Stimulated activated naive CD8-positive, alpha-beta T cell treated with anti-CD3 and anti-CD28 coated beads, Interleukin-15, amount 100 ng/mL, for 72 hours (primary cell): Measurements from ENCODE around the gene ZNF407.

ENCODE experiments used
- ATAC-seq: fragments of 150-1000 bp; cut with Tn5 transposase; 2 replicates; pipeline ENCODE4 v1.10.0; 2021; ENCODE audit warnings: mild to moderate bottlenecking, moderate library complexity
- DNase-seq, 2 donors: peaks; one replicate each; pipeline ENCODE4 v3.0.0; 2021 to 2022
- H3K27ac Mint-ChIP-seq, 2 donors: one replicate each; pipeline ENCODE4 v1.8.0; 2022; ENCODE audit warnings: mild to moderate bottlenecking in 2 of 2, mixed read lengths in 2 of 2, moderate library complexity in 2 of 2
- H3K27me3 Mint-ChIP-seq: one replicate; pipeline ENCODE4 v1.8.0; 2022; ENCODE audit warnings: mixed read lengths
- H3K4me1 Mint-ChIP-seq: one replicate; pipeline ENCODE4 v1.8.0; 2022; ENCODE audit warnings: mild to moderate bottlenecking, mixed read lengths
- H3K4me3 Mint-ChIP-seq, 2 donors: one replicate each; pipeline ENCODE4 v1.8.0; 2022; ENCODE audit warnings: mild to moderate bottlenecking in 2 of 2, mixed read lengths in 2 of 2, moderate library complexity in 1 of 2
- H3K9me3 Mint-ChIP-seq, 2 donors: one replicate each; pipeline ENCODE4 v1.8.0; 2022; ENCODE audit warnings: mixed read lengths in 2 of 2

ZNF407 gene

DNA sequence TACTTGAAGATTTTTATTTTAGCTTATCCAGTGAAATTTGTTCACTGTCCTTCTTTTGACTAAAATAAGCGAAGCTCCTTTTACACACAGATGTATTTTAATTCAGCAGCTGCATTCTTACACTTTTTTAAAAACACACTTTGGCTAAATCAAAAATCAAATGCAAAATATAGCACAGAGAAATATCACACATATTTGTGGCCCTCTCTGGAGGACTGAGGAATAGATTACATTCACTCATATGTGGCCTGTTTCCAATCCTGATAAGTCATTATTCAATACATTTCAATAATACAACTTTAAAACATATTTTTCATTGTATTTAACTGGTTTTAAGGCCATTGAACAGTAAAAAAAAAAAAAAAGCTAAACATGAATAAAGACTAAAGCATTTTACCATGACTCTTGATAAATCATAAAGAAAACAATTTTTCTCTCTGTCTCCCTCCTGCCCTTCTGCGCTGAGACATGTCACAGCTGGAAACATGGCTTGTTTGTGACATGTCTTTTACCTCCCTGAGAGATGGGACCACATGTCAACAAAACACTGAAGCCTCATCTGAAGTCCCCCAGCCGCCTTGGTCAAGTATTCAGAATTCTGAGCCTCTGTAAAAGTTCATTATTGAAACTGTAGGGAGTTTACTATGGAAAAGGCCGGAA lies 221.0 kb downstream of the ZNF407 start:
- H3K4me3 Mint-ChIP-seq, result no peak overlapping the region
- DNase-seq (no peak), ATAC-seq (no peak)
- no peaks in the 10 kb centered on the region for H3K4me1 Mint-ChIP-seq
- H3K27me3 Mint-ChIP-seq, result no peaks in the 10 kb centered on the region
- H3K27ac Mint-ChIP-seq, result no peak overlapping the region
- H3K9me3 Mint-ChIP-seq, result peaks cover 4 to 7% of the 10 kb centered on the region in 2 donors

DNA sequence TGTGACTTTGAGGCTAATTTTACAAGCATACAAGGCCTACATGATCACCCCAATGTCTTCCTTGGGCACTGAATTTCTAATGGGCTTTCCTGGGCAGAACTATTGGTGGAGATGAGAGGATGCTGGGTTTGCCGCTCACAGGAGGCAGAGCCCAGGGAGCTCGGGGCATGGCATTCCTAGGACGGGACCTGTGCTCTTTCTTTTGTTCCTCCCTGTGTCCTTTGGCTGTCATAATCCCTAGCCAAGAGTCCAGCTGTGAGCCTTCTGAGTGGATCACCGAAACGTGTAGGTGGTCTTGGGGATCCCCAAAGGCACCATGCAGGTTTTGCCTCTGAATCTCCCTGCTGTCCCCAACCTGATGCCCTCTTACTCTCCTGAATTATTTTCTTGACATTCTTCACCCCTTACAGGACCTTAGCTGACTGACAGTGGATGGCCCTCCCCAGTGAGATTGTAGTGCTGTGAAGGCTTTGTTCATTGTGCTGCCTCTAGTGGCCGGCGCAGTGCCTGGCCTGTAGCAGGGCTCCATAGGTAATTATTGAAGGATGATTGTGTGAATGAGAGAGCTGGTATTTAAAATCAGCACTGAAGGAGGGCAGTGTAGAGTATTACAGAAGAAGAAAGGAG lies 221.9 kb downstream of the ZNF407 start:
- Mint-ChIP-seq H3K27me3 (no peaks in the 10 kb centered on the region), H3K27ac (no peak overlapping the region), H3K9me3 (peaks cover 4 to 7% of the 10 kb centered on the region in 2 donors), H3K4me1 (no peaks in the 10 kb centered on the region), H3K4me3 (no peak overlapping the region)
- ATAC-seq (no peak), DNase-seq (no peak)

DNA sequence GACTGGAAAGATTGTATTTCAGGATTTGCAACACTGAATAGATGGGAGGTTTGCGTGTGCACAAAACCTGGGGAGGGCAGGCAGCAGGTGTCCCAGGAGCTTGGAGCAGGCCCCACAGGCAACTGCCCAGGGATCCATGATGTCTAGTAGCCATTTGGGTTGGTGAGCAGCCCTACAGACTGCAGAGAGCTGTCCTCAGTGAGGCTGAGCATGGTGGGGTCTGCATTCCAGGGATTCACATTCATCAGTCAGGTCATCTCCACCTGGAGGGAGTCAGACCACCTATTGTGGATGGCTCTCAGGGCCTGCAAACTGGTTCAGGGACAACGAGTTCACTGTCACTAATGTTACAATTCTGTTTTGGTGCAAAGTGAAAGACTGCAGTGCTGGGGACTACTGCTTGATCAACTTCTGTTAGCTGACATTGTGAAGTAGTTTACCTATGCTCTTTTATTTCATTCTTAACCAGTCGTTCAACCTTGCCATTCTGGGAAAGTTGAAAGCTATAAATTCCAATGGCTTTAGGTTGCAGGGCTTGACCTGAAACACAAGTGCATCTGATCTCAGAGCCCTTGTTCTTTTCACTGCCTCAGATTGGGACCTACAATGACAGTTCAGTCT lies 222.6 kb downstream of the ZNF407 start:
- no peak for DNase-seq
- ATAC-seq, result no peak
- no peaks in the 10 kb centered on the region for H3K27me3 Mint-ChIP-seq
- no peak overlapping the region for H3K4me3 Mint-ChIP-seq
- H3K9me3 Mint-ChIP-seq, result peaks cover 4 to 7% of the 10 kb centered on the region in 2 donors
- H3K27ac Mint-ChIP-seq, result peak overlapping the region in 1 of 2 donors; percentile 34
- no peaks in the 10 kb centered on the region for H3K4me1 Mint-ChIP-seq

DNA sequence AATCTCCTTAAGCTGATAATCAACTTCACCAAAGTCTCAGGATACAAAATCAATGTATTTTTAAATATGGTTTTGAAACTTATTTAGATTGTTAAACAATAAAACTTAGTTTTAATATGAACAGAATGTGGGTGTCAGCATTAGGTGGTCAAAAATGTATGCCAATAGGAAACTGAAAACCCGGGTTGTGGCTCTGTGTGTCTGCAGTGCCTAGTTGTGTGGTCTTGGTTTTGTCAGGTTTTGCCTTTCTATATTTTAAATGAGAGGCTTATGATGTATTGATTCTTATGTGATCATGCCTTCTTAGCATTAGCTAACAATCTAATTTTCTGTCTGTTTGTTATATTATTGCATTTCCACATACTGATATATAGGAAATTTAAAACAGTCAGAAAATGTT lies 227.8 kb downstream of the ZNF407 start:
- no peak overlapping the region for H3K27ac Mint-ChIP-seq
- DNase-seq (no peak), ATAC-seq (no peak)
- H3K27me3 Mint-ChIP-seq, result no peaks in the 10 kb centered on the region
- no peaks in the 10 kb centered on the region for H3K4me1 Mint-ChIP-seq
- no peak overlapping the region for H3K4me3 Mint-ChIP-seq
- peaks cover 4 to 6% of the 10 kb centered on the region in 2 donors for H3K9me3 Mint-ChIP-seq

DNA sequence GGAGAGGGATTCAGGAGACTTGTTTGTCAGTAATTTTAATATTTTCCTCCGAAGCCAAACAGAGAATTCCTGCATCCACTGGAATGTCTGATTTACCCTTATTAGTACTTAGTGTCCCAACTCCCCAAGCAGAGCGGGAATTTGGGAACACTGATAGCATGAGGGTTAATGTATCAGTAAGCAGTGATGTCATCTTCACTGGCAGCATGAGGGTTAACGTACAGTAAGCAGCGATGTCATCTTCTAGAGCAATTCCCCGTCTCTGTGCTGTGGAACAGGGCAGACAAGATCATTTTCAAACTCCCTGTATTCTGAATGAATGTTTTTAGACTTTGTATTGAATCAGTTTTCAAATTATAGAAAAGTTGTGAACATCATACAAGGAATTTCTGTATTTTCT lies 228.9 kb downstream of the ZNF407 start:
- no peak for DNase-seq
- Mint-ChIP-seq H3K27me3 (no peaks in the 10 kb centered on the region), H3K27ac (no peak overlapping the region), H3K9me3 (no peaks in the 10 kb centered on the region), H3K4me3 (no peak overlapping the region), H3K4me1 (peaks cover 1% of the 10 kb centered on the region)
- no peak for ATAC-seq

DNA sequence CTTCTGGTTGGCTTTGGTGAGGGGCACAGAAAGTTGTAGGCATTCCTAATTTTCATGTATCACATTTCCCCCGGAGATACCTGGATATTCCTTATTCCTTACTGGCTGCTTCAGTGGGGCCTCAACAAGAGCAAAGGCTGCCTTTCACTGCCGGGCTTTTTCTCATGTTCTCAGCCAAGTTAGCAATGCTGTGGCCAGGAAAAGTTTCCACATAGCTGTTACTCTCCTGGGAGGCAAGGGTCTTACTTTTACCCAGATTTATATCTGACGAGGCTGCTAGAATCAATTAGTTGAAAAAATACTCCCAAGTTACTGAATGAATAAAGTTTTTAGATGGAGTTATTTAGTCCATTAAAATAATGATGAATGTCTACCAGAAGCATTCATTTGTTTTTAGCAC lies 230.5 kb downstream of the ZNF407 start:
- Mint-ChIP-seq H3K9me3 (no peaks in the 10 kb centered on the region), H3K27ac (no peak overlapping the region), H3K4me3 (no peak overlapping the region), H3K27me3 (no peaks in the 10 kb centered on the region), H3K4me1 (peaks cover 6% of the 10 kb centered on the region)
- ATAC-seq, result no peak
- DNase-seq, result no peak

DNA sequence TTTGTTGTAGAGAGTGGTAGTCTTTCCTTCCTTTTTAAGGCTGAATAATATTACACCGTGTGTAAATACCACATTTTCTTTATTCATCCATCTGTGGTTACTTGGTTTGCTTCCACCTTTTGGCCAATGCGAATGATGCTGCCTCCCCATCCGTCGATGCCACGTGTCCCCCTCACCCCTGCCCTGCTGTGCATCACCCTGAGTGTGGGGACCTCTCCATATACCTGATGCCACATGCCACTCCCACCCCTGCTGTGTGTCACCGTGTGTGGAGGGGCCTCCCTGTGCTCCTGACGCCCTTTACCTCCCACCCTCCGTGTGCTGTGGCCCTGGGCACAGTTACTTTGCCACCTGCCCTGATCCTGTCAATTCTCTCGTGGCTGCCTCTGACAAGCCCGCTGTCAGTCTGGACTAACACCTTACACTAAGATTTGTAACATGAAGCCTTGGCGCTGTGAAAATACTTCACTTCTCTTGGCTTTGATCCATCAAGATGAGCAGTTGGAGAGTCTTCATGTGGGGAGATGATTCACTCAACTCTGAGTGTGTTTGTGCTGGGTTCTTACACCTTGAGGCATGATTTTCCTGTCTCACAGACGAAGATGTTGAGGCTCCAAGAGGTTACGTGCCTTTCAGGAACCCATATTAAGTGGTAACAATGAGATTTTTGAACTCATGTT lies 234.0 kb downstream of the ZNF407 start:
- DNase-seq (no peak), ATAC-seq (no peak)
- no peaks in the 10 kb centered on the region for H3K9me3 Mint-ChIP-seq
- no peak overlapping the region for H3K4me3 Mint-ChIP-seq
- H3K27me3 Mint-ChIP-seq, result no peaks in the 10 kb centered on the region
- no peak overlapping the region for H3K27ac Mint-ChIP-seq
- peaks cover 10% of the 10 kb centered on the region for H3K4me1 Mint-ChIP-seq

DNA sequence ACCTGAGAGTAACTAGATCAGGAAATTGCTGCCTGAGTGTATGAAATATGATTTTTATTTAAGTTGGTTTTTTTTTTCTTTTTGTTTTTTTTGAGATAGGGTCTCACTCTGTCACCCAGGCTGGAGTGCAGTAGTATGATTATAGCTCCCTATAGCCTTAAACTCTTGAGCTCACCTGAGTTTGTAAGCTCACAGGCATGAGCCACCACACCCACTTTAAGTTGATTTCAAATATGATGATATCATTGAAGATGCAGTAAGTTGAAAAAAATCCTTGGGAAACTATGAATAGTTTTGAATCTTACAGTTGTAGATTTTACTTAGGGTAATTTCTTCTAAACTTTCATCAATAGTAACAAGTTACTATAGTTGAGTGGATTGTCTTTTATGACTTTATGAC lies 234.7 kb downstream of the ZNF407 start:
- ATAC-seq (no peak), DNase-seq (no peak)
- H3K4me1 Mint-ChIP-seq, result peaks cover 10% of the 10 kb centered on the region
- no peaks in the 10 kb centered on the region for H3K27me3 Mint-ChIP-seq
- no peak overlapping the region for H3K27ac Mint-ChIP-seq
- H3K9me3 Mint-ChIP-seq, result no peaks in the 10 kb centered on the region
- H3K4me3 Mint-ChIP-seq, result no peak overlapping the region

DNA sequence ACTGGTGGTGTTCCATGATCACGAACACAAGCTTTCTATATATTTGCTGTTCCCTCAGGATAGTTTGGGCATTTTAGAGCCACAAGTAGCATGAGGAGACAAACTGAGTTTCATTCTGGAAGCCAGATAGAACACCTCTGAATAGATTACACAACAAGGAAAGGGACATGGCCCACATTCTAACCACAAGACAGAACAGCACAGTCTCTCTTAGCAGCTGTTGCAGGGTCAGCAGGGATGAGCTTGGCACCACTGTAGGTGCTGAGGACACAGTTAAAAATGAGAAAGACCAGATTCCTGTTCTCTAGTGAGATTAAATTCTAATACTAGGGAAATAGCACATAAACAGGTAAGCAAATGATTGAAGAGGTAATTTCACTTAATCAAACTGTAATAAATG lies 235.3 kb downstream of the ZNF407 start:
- Mint-ChIP-seq H3K27me3 (no peaks in the 10 kb centered on the region), H3K4me3 (no peak overlapping the region), H3K4me1 (peaks cover 13% of the 10 kb centered on the region), H3K27ac (no peak overlapping the region), H3K9me3 (no peaks in the 10 kb centered on the region)
- DNase-seq (no peak), ATAC-seq (no peak)

DNA sequence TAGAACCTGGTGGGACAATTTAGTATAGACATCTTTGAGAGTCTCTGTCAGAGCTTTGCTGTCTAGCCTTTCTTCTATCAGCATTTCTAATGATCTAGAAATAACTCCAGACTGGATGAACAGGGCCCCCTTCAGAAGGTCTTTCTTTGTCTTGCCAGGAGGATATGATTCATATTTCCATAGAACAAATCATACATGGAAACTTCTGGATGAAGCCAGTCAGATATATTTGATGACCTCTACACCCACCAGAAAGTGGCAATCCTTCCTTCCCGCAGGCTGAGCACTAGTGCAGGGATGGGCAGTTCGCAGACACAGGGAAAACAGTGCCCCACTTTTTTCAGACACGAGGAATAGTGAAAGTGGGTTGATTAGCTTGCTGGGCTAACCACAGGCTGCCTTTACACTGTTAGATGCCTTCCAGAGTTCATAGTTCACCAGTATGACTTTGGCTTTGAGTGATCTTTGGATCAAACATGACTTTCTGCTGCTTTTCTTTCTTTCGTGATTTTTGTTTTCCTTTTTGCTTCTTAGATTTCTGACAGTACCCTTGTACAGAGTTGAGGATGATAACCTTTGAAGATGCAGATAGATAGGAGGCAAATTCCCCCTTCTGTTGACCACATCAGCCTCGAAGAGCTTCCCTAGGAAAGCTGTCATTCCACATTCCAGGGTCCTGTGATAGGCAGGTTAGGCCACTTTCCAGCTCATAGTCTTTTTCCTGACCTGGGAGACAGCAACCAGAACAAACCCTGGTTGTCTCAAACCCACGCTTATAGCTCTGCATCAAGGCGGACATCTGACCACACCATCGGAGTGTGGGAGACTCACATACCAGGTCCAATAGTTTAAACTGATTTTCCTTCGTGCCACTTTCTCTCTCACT lies 237.0 kb downstream of the ZNF407 start:
- Mint-ChIP-seq H3K27me3 (no peaks in the 10 kb centered on the region), H3K4me1 (peaks cover 17% of the 10 kb centered on the region), H3K27ac (no peak overlapping the region), H3K9me3 (no peaks in the 10 kb centered on the region), H3K4me3 (no peak overlapping the region)
- no peak for DNase-seq
- no peak for ATAC-seq

DNA sequence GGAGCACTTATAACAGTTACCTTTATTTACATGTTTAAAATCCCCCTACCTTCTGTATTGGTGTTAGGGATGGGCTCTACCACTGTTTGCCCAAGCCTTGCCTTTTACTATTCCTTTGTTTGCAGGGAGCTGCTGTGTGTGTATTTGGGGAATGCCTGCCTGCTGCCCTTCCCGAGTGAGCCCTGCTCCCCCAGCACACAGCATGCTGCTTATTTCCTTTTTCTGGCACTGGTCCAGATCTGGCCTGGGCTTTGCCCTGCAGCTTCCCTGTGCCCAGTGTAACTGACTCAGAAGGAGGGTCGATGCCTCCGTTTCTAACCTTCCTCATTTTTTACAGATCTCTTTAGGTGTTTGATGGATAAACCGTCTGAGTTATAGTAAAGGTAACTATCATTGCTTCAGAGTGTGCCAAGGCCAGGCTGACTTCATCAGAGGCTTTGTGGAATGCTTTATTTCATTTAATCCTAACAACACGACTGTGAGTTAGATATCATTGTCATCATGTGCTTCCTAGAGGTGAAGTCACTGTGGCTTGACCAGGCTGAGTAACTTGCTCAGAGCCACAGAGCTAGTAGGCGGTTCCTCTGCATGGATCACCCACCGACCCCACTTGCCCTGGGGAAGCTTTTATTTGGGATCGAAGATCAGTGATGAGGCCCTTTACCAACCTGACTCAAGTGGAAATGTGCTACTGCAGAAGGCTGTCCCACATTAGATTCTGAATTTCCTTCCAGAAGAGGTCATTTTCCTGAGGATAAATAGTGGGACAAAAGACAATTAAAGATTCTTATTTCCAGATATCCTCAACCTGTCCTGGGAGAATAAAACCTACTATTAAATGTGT lies 238.8 kb downstream of the ZNF407 start:
- H3K4me3 Mint-ChIP-seq, result no peak overlapping the region
- DNase-seq (no peak), ATAC-seq (no peak)
- peak overlapping the region in 1 of 2 donors; percentile 43 for H3K27ac Mint-ChIP-seq
- no peaks in the 10 kb centered on the region for H3K9me3 Mint-ChIP-seq
- H3K27me3 Mint-ChIP-seq, result no peaks in the 10 kb centered on the region
- peaks cover 33% of the 10 kb centered on the region for H3K4me1 Mint-ChIP-seq

DNA sequence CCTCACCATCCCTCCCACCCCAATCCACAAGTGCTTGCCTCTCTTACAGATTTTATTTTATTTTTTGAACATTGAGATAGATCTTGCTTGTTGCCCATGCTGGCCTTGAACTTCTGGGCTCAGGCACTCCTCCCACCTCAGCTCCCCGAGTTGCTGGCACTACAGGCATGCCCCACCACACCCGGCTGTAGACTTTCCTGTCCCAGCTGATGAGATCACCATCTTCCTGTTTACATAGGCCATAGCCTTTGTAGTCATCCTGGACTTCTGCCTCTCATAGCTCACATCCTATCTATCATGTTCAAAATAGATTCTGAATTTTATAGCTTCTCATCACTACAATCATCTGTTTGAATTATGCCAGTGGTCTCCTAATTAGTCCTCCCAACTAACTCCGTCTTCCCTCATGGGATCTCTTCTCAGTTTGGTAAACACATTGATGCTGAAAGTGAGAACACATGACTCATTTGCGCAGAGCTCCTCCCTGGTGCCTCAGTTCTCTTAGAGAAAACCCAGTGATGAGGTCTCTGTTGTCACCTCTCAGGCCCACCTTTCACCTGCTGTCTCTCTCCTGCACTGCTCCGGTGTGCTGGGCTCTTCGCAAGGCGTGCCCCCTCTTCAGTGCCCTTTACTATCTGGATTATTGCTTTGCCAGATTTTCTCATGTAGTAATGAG lies 243.0 kb downstream of the ZNF407 start:
- H3K27ac Mint-ChIP-seq, result peak overlapping the region; percentile 20 to 54
- no peaks in the 10 kb centered on the region for H3K27me3 Mint-ChIP-seq
- H3K9me3 Mint-ChIP-seq, result no peaks in the 10 kb centered on the region
- no peak for ATAC-seq
- DNase-seq, result no peak
- peaks cover 24% of the 10 kb centered on the region for H3K4me1 Mint-ChIP-seq
- H3K4me3 Mint-ChIP-seq, result no peak overlapping the region

DNA sequence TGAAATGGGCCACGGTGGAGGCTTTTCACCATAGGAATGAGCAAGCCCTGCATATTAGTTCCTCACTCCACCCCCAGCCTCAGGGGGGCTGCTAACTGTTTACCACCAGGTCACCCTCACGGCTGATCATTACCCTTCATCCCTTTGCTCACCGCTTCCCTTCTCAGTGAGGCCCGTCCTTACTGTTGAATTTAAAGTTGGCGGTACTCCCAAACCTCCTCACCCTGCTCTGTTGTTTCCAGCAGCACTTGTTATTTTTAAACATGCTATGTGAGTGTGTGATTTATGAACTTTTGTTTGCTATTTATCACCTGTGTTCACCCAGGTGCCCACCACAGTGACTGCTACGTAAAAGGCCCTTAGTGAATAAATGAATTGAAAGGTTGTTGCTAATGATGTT lies 243.6 kb downstream of the ZNF407 start:
- no peaks in the 10 kb centered on the region for H3K9me3 Mint-ChIP-seq
- H3K27ac Mint-ChIP-seq, result no peak overlapping the region
- H3K27me3 Mint-ChIP-seq, result no peaks in the 10 kb centered on the region
- DNase-seq, result no peak
- no peak overlapping the region for H3K4me3 Mint-ChIP-seq
- ATAC-seq, result no peak
- peaks cover 24% of the 10 kb centered on the region for H3K4me1 Mint-ChIP-seq

DNA sequence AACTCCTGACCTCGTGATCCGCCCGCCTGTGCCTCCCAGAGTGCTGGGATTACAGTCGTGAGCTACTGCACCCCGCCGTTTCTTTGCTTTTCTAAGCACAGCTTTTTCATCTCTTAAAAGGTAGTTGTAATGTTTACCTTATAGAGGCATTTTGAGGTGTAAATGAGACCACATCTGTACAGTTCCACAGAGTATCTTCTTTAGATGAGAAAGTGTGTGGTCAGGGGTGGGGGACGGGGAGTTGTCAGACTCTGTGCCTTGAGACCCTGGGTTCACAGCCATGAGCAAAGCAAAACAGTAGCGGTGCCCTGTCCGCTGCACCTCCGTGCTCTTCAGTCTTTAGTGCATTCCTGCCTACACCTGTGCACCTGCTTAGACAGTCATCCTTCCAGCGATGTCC lies 251.6 kb downstream of the ZNF407 start:
- no peaks in the 10 kb centered on the region for H3K9me3 Mint-ChIP-seq
- H3K27me3 Mint-ChIP-seq, result no peaks in the 10 kb centered on the region
- H3K4me3 Mint-ChIP-seq, result no peak overlapping the region
- no peak overlapping the region for H3K27ac Mint-ChIP-seq
- H3K4me1 Mint-ChIP-seq, result no peaks in the 10 kb centered on the region
- DNase-seq (no peak), ATAC-seq (no peak)
